ENCODE results near the gene OMD.

OMD gene

DNA sequence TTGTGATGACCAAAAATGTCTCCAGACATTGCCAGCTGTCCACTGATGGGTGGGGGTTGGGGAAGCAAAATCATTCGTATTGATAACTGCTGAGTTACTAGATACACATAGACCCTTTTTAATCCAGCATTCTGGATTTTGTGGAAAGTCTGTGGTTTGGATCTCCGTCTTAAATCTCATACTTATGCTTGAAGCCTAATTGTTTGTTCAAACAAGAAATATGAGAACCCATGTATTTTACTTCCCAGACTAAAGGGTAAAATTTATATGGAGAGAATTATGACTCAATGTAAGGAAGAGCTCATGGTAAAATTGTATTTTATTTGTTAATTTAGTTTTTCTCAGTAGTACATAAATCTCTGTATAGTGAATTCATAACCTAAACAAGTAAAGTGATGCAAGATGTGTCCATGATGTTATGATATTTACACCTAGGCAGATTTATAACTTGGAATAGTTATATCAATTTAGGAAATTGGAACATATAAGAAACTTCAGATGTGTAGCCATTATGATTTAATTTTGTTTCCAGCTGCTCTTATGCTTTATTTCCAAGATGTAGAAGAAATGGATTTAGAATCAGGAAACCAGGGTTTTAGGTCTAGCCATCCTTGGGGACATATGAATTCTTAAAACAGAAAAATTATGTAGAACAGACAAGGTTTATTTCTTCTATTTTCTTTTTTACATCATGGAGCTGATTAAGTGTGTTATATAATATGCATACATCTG lies 15.4 kb downstream of the OMD start:
- no peak for DNase-seq

DNA sequence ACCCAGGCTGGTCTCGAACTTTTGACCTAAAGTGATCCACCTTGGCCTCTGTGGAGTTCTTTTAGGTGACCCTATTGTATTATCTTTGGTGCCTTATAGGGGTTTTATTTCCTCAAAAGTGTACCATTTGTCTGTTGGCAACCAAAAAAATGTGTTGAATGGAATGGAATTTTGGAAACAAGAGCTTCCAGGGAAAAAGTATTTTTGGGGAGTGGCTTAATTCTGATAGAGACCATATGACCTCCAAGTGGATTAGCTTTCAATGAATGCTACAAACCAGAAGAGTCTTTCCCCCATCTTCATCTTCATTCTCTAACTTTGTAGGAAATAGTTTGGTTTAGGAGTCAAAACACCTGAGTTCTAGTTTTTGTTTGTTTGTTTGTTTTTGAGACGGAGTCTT lies 16.5 kb downstream of the OMD start:
- no peak for DNase-seq

DNA sequence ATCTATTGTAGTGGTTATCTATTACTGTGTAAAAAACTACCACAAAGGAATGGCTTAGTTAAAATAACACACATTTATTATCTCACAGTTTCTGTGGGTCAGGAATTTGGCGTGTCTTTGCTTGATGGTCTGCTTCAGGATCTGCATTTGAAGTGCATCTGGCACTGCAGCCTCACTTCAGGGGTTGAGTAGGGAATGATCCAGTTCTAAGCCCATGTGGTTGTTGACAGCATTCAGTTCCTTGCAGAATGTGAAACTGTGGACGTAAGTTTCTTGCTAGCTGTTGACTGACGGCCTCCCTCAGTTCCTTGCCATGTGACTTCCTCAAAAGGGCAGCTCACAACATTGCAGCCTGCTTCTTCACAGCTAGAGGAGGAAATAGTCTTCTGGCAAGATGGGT lies 17.8 kb downstream of the OMD start:
- no peak for DNase-seq

DNA sequence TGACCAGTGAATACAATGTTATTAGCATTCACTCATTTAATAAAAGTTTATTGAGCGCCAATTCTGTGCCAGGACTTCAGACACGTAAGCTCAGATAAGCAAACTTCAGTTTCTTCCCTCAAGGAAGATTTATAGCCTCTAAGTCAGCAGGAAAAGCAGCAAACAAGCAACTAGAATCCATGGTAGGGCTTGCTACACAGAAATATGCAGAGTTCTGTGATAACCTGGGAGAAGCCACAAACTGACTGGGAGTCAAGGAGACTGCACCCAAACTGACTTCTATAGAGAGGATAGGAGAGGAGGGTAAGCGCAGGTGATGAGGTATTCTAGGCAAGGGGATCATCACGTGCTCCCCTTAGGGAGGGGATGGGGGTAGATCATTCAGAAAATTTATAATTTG lies 18.5 kb downstream of the OMD start:
- no peak for DNase-seq

DNA sequence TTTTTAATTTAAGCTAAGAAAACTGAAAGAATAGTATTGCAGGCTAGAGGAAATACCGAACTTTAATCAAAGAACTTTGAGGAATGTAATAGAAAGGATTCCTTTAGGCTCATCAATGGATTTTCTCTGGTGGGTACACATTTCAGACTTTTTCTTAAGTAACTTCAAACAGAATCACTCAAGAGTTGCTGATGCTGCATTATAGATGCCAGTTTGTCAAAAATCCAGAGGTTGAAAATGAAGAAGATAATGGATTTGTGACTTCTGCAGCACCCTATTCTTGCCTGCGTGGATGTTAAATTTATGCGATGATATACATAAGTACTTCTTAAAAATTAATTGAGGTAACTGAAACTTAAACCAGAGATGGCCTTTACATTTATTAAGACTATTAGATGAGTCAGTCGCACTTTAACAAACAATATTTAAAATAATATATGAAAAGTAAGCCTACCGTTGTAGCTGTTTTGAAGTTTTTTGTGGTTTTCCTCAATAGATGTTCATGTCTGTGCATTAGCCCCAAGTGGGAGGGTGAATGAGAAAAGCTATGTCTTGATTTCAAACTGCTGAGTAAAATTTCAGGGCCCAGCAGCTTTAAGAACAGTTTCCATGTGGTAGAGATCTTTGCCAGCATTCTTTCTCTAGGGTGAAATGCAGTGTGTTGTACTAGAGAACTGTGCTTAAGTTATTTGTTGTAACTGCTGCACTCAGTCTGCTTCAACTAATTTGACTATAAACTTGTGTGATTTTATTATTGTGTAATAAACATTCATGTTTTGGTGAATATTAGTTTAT lies 20.0 kb downstream of the OMD start, which contains the start of gene OGN:
Gene OGN, minus strand, starts transcription at position 537 of the 795 bp plus-strand sequence. CDS start 1,171 bp downstream, outside the sequence.
- no peak for DNase-seq

DNA sequence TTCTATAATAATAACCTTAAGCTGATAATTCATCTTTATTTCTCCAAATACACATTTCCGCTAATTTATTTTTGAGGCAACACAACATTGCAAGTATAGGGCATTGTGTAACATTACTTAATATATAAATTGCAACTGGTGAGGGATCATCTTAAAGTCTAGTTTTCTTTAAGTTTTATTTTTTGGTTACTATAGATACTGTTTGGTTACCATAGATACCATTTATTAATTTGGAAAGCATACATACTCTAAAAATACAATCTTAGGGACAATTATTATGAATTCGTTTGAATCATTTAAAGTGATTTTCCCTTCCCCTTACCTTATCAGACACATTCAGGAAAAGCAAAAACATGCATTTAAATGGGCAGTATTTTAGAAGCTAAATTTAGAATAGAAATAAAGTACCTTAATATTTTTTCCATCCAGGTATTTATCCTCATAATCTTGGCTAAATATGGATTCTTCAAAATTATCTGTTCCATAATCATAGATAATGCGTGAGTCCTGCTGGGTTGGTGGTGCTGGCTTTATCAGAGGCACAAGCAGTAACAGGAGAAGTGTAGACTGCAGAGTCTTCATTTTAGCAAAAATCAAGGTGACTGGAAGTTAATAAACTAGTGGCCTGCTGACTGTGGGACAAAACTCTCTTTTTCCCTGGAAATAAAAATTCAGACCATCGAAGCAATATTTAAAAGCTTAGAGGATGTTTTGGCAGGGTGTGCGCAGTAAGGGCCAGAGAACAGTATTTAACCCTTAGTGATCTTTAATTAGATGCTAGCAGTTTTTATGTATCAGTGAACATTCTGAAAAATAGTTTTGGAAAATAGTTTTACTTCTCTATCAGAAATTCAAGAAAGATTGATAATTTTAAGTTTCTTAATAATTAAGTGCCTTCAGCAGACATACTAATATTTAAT lies 21.2 kb downstream of the OMD start:
- DNase-seq: no peak

DNA sequence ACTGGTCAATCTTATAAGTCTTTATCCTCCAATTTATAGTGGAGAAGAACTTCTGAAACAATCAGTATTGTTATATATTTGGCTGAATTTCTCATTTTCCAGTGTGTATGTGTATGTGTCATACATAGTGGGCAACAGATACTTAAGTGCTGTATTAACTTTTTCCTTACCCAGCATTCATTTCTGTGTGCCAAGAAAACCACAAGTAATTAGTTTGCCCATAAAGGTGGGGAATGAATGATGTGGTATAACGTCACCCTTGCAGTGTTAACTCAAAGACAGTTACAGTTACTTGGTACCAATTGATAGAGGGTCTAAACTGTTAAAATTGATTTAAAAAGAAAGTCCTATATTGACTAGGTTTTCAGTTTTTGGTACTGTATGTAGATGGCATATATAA lies 21.9 kb downstream of the OMD start:
- no peak for DNase-seq

DNA sequence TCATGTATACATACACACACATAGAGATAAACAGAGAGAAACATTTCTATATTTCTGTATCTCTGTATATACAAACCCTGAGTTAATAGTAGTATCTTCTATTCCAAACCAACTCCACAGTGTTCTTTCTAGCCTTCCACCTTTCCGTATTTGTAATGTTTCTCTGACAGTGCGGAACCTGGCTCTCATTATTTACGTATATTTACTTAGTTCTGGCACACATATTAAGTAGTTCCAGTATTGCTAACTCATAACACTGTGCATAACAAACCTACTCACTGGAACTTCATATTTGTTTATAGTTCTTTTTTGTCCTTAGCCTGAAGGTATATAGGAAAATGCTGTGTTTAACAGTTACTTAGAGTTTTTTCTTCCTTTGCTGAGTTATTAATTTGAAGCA lies 26.4 kb downstream of the OMD start:
- no peak for DNase-seq

DNA sequence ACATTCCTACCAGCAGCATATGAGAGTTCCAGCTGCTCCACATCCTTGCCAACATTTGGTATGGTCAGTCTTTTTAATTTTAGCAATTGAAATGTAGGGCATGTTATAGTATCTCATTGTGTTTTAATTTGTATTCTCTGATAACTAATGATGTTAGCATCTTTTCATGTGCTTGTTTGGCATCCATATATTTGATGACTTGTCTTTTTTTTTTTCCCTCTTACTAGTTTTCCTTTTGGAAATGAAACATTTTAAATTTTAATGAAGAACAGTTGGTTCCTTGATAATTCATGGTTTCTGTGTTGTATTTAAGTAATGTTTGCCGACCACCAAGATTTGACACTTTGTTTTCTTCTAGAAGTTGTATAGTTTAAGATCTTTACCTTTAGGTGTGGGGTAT lies 28.7 kb downstream of the OMD start:
- DNase-seq: no peak

DNA sequence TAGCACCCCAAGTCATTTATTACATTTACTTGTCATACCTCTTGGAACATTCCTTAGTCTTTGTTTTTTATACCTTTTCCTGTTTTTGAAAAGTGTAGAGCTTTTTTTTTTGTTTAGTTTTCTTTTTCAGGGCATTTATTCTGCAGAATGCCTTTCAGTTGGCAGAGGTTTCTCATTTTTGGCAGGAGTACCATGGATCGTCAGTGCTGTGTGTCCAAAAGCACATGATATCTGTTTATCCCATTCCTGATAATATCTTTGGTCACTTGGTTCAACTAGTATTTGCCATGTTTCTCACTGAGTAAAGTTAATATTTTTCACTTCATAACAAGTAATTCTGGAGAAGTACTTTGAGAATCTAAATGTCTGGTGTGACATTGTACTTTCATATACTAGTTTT lies 30.6 kb downstream of the OMD start:
- no peak for DNase-seq

DNA sequence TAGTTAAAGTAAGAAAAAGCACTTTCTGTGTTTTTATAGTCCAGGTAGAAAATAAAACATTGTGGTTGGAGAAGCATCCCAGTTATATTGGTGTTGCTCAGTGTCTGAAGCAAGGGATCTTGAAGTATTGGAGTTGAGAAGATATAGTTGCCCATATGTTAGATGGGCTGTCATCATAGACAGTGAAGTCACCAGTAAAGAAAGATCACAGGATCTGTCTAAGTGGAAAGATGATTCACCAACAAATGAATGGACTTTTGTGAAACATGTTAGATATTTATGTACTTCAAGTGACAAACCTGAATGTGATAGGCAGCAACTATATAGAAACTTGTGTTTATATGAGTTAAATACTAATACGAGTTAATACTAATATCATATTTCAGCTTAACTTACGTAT lies 31.6 kb downstream of the OMD start:
- DNase-seq: no peak

DNA sequence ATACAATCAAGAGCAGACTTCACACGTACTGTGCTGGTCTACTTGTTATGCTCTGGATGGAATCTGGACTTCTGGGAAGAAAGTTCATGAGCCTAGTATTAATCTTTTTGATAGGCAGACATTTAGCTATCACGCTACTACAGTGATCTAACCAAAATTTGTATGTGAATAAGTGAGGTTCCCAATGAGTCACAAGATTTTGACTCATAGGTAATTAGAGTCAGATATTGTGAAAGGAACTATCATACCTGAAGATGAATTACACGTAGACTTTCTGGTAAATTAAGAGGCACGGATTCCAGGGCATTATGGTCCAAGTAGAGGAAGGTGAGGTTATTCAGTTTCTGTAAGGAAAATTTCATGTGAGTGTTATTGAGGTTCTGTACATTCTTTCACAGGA lies 38.3 kb downstream of the OMD start:
- no peak for DNase-seq

DNA sequence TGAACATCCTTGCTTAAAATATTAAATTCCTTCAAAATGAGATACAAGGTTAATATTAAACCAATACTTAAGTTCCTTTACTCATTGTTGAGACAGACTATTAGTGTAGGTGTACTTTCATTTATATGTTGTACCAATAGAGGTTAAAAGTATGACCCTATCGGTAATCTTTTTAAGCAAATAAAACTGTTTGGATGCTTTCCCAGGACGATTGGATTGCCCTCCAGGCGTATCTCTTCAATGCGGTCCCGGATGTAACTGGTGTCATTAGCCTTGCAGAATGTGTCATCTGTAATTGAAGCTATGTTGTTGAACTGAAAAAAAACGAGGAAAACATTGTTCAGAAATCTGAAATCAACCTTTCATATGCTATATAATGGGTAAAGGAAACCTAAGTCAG lies 38.8 kb downstream of the OMD start:
- no peak for DNase-seq

DNA sequence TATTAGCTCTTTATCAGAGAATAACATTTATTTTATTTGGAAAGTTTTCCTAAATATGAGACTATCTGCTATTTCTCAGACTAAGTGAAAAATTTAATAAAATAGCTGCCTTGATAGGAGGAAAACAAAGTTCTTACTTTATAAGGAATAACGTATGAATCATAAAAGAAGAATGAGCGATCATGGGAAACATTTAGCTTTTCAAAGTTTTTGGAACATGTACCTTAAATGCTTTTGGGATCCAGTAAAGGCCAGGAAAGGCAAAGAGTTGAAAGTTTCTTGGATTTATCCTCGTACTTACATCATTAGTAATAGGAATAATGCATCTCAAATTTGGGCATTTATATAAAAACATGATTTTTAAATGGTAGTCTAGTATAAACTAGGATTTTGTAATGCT lies 39.3 kb downstream of the OMD start:
- DNase-seq: no peak

DNA sequence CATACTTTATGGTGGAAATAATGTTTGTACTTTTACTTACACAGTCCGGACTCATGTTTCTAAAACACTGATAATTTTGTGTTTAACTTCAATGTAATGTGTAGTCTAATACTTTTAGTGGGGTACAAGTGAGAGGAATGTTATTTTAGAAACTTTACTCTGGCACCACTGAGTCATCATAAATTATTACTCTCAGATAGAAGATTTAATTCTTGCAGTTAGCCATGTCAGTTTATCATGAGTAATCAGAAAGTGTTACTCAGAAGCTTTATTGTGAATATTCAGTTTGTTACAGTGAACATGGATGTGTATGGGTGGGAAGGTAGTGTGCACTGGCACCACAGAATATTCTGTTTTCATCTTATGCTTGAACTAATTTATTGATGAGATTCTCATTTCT lies 39.9 kb downstream of the OMD start:
- DNase-seq: no peak

DNA sequence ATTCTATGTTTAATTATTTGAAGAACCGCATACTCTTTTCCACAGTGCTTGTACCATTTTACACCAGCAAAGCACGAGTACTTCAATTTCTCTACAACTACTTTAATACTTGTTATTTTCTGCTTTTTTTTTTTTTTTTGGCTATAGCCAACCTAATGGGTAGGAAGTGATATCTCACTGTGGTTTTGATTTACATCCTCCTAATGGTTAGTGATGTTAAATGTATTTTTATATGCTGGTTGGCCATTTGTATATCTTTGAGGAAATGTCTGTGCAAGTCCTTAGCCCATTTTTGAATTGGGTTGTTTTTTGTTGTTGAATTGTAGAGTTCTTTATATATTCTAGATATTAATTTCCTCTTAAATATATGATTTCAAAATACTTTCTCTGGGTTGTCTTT lies 42.5 kb downstream of the OMD start:
- DNase-seq: no peak

DNA sequence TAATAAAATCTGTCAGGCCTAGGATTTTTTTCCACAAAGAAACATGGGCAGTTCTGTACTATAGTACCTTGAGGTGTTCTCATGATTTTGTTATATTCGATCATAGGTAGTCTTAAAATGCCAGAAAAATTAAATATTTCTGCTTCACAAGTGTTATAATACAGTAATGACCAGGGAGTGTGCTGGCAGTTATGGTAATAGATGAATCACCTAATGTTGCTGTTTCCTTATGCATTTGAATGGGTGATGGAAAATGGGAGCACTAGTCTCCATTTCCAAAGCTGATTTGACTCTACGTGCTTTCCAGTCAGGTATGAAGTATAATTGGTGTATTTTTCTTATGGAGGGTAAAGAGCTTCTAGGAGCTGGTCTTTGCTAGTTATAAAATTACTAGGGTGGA lies 43.7 kb downstream of the OMD start:
- no peak for DNase-seq

DNA sequence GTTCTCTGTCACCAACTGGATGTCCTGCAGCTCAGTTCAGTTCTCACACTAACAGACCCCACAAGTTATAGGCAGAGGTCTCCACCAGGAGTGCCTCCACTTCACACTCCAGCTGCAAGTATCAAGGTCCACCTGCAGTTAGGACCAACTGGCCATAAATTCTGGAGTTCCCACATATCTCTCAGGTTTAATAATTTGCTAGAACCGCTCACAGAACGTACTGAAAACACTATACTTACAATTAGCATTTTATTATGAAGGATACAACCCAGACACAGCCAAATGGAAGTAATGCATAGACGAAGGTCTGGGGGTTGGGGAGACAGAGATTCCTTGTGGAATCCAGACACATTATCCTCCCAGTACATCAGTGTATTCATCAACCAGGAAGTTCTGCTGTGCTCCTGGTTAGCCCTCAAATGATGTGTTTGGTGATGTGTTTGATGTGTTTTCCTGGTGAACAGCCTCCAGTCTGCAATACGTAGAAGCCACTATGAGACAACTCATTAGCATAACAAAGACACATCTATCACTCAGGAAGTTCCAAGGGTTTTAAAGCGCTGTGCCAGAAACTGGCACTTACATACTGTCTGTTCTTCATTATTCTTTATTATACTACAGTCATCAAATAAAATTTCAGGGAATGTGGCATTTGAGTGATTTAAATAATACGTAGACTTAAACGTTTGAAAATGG lies 45.3 kb downstream of the OMD start:
- DNase-seq: no peak

DNA sequence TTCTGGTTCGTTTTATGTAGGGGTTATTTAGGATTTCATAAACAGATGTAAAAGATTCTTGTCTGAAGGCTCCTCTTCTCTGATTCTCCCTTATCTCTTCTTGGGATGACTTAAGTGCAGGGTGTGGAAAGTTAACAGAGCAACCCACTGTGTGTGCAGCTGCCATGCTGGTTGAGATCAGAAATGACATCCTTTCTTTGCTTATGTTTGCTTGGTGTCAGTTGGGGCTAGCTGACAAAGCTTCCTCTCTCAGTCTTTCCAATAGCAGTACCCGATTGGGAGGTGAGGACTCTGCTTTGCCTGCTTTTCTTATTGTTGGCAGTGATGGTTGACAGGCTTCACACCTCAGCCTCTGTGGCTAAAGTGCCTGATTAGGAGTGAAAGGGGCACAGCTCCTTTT lies 46.4 kb downstream of the OMD start:
- DNase-seq: no peak

DNA sequence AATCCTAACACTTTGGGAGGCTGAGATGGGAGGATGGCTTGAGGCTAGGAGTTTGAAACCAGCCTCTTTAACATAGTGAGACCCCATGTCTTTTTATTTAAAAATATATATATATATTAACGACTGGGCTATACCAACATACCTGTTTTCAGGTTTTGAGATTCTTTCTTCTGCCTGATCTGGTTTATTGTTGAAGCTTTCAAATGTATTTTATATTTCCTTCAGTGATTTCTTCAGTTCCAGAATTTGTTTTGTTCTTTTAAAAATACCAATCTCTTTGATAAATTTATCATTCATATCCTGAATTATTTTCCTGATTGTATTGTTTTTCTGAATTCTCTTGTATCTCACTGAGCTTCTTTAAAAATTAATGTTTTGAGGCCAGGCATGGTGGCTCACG lies 51.1 kb downstream of the OMD start:
- DNase-seq: no peak

DNA sequence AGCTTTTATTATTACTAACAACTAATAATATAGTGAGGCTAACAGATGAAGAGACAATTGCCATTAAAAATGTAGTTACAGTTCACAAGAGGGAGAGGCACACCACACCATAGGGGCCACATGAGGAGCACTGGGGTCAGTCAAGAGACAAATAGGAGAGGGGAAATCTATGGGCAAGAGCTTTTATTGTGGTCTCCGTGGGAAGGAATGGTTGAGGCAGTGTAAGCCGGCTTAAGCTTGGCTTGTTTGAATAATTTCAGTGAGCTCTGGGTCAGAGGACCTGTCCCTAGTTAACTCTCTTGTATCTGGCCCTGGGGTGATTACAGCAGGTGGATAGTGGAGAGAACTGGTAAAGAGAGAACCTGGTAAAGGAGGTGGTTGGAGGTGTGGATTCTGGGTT lies 55.2 kb downstream of the OMD start:
- DNase-seq: no peak

All from NCI-H187 (cell line).